ENCODE data around the gene OR2Z1.

- TF ChIP-seq POLR2AphosphoS5 (IDR thresholded peaks at IDR 0.05; ENCODE audit: low read depth, low read length): no peak
- TF ChIP-seq NBN (conservative IDR thresholded peaks at IDR 0.05): no peak
- TF ChIP-seq ZSCAN12 (CRISPR knock-in tag; IDR thresholded peaks at IDR 0.05): no peak
- no peak for TF ChIP-seq PHF8 (CRISPR knock-in tag; IDR thresholded peaks at IDR 0.05)
- no peak for TF ChIP-seq MED1 (CRISPR knock-in tag; IDR thresholded peaks at IDR 0.05)
- TF ChIP-seq TBP (CRISPR knock-in tag; IDR thresholded peaks at IDR 0.05): no peak
- TF ChIP-seq, protein P1, sequence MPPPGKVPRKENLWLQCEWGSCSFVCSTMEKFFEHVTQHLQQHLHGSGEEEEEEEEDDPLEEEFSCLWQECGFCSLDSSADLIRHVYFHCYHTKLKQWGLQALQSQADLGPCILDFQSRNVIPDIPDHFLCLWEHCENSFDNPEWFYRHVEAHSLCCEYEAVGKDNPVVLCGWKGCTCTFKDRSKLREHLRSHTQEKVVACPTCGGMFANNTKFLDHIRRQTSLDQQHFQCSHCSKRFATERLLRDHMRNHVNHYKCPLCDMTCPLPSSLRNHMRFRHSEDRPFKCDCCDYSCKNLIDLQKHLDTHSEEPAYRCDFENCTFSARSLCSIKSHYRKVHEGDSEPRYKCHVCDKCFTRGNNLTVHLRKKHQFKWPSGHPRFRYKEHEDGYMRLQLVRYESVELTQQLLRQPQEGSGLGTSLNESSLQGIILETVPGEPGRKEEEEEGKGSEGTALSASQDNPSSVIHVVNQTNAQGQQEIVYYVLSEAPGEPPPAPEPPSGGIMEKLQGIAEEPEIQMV (CRISPR knock-in tag; IDR thresholded peaks at IDR 0.05; ENCODE audit: low read depth): no peak
- no peak for TF ChIP-seq ZNF639 (CRISPR knock-in tag; conservative IDR thresholded peaks at IDR 0.05)
- no peak for TF ChIP-seq TCF12 (IDR thresholded peaks at IDR 0.05)
- TF ChIP-seq TCF12 (CRISPR knock-in tag; IDR thresholded peaks at IDR 0.05): no peak
- no peak for TF ChIP-seq CBX5 (CRISPR knock-in tag; IDR thresholded peaks at IDR 0.05; ENCODE audit: borderline replicate concordance)
- TF ChIP-seq ZNF274 (CRISPR knock-in tag; IDR thresholded peaks at IDR 0.05): no peak
- no peak for TF ChIP-seq IRF1 (CRISPR knock-in tag; IDR thresholded peaks at IDR 0.05; ENCODE audit: low read depth)
- TF ChIP-seq ZNF737 (CRISPR knock-in tag; IDR thresholded peaks at IDR 0.05; ENCODE audit: borderline replicate concordance): no peak
Measured at GRCh38 chr19:8702350-8702749, 19.1 kb upstream of the OR2Z1 start.
